Lower leg skin (tissue), 3 donors: ENCODE data around the gene SWI5.

ENCODE experiments used
- POLR2A ChIP-seq, 2 donors: fragments of 450-650 bp; IDR thresholded peaks; one replicate each; pipeline ENCODE4 v1.6.1; 2016 to 2017; ENCODE audit warnings: antibody characterized with exemption in 2 of 2, mild to moderate bottlenecking in 1 of 2, moderate library complexity in 1 of 2
- TF ChIP-seq, protein P1 (sequence below), 3 donors: fragments of 450-650 bp; IDR thresholded peaks; one replicate each; pipeline ENCODE4 v1.5.1; 2016; ENCODE audit warnings: antibody characterized with exemption in 3 of 3, mild to moderate bottlenecking in 3 of 3, moderate library complexity in 2 of 3

GRCh38 chr9:128262687-128263086, 13.4 kb upstream of the SWI5 start:
- TF ChIP-seq, protein P1, sequence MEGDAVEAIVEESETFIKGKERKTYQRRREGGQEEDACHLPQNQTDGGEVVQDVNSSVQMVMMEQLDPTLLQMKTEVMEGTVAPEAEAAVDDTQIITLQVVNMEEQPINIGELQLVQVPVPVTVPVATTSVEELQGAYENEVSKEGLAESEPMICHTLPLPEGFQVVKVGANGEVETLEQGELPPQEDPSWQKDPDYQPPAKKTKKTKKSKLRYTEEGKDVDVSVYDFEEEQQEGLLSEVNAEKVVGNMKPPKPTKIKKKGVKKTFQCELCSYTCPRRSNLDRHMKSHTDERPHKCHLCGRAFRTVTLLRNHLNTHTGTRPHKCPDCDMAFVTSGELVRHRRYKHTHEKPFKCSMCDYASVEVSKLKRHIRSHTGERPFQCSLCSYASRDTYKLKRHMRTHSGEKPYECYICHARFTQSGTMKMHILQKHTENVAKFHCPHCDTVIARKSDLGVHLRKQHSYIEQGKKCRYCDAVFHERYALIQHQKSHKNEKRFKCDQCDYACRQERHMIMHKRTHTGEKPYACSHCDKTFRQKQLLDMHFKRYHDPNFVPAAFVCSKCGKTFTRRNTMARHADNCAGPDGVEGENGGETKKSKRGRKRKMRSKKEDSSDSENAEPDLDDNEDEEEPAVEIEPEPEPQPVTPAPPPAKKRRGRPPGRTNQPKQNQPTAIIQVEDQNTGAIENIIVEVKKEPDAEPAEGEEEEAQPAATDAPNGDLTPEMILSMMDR (IDR thresholded peaks at IDR 0.05): no peak
- no peak for TF ChIP-seq POLR2A (IDR thresholded peaks at IDR 0.05)
